HEK293 (cell line): ENCODE results near the gene SNORC.

ENCODE experiments used
- CTCF ChIA-PET: fragments of 350-600 bp; formaldehyde crosslinking; extraction: SDS; loops from one replicate; lab custom pipeline; 2021; ENCODE audit warnings: antibody characterized with exemption; lab: Yijun Ruan, JAX
- POLR2A ChIA-PET: fragments of 300-600 bp; formaldehyde crosslinking; extraction: SDS; loops from one replicate; lab custom pipeline; 2020; ENCODE audit warnings: antibody characterized with exemption, inconsistent platforms; lab: Yijun Ruan, JAX
- H3K27ac ChIP-seq: fragments of 200-500 bp; sonication (Bioruptor generic); 2 replicates; pipeline ENCODE4 v1.5.1; 2014; ENCODE audit warnings: low read depth, low read length, control low read depth, inconsistent platforms; ENCODE audit errors: extremely low read depth
- H3K36me3 ChIP-seq, 2 experiments: fragments of 200-500 bp in 1 of 2; sonication (Bioruptor generic) in 1 of 2; 1 replicate in 1 of 2; 2 replicates in 1 of 2; pipeline ENCODE4 v1.5.1; 2014 to 2017; ENCODE audit warnings: inconsistent platforms in 2 of 2, low read length in 2 of 2; ENCODE audit not compliant: control insufficient read depth in 2 of 2, insufficient read depth in 1 of 2
- H3K4me1 ChIP-seq: fragments of 200-500 bp; sonication (Bioruptor generic); 2 replicates; pipeline ENCODE4 v1.5.1; 2014; ENCODE audit warnings: mild to moderate bottlenecking, low read length, inconsistent platforms; ENCODE audit not compliant: control insufficient read depth, insufficient read depth
- H3K4me3 ChIP-seq: 2 replicates; pipeline ENCODE4 v1.5.1; 2011; ENCODE audit warnings: low read depth, mild to moderate bottlenecking, control low read depth, low read length, moderate library complexity
- H3K9me3 ChIP-seq: fragments of 200-500 bp; sonication (Bioruptor generic); 2 replicates; pipeline ENCODE4 v1.5.1; 2014; ENCODE audit warnings: low read depth, low read length, inconsistent platforms; ENCODE audit not compliant: control insufficient read depth, insufficient read depth
- EGR2 ChIP-seq: fragments of 450-650 bp; formaldehyde crosslinking; IDR thresholded peaks from 2 replicates; pipeline ENCODE4 v1.5.1; 2016; ENCODE audit warnings: low read depth, missing biosample characterization, missing genetic modification characterization
- GLI4 ChIP-seq: fragments of 450-650 bp; formaldehyde crosslinking; IDR thresholded peaks from 2 replicates; pipeline ENCODE4 v1.5.1; 2016; ENCODE audit warnings: missing biosample characterization, missing genetic modification characterization
- GLIS1 ChIP-seq: fragments of 450-650 bp; formaldehyde crosslinking; IDR thresholded peaks from 2 replicates; pipeline ENCODE4 v1.5.1; 2016; ENCODE audit warnings: missing biosample characterization, missing genetic modification characterization
- GLIS2 ChIP-seq: fragments of 450-650 bp; formaldehyde crosslinking; IDR thresholded peaks from 2 replicates; pipeline ENCODE4 v1.5.1; 2016; ENCODE audit warnings: missing biosample characterization, missing genetic modification characterization
- HIC1 ChIP-seq: fragments of 450-650 bp; formaldehyde crosslinking; IDR thresholded peaks from 2 replicates; pipeline ENCODE4 v1.5.1; 2016; ENCODE audit warnings: missing biosample characterization, missing genetic modification characterization
- HOXD13 ChIP-seq: sonication (generic); formaldehyde crosslinking; IDR thresholded peaks from 2 replicates; pipeline ENCODE4 v1.8.0; 2022; ENCODE audit warnings: missing genetic modification reagents, borderline replicate concordance
- IKZF3 ChIP-seq: fragments of 450-650 bp; IDR thresholded peaks from 2 replicates; pipeline ENCODE4 v1.5.0; 2018; ENCODE audit warnings: missing biosample characterization, mild to moderate bottlenecking, missing genetic modification characterization, moderate library complexity
- KLF1 ChIP-seq: fragments of 450-650 bp; formaldehyde crosslinking; IDR thresholded peaks from 2 replicates; pipeline ENCODE4 v1.5.1; 2016; ENCODE audit warnings: missing biosample characterization, missing genetic modification characterization
- MZF1 ChIP-seq: fragments of 450-650 bp; formaldehyde crosslinking; IDR thresholded peaks from 2 replicates; pipeline ENCODE4 v1.5.1; 2017; ENCODE audit warnings: missing biosample characterization, missing genetic modification characterization, borderline replicate concordance
- OSR2 ChIP-seq: fragments of 450-650 bp; formaldehyde crosslinking; IDR thresholded peaks from 2 replicates; pipeline ENCODE4 v1.5.1; 2016; ENCODE audit warnings: missing biosample characterization, missing genetic modification characterization
- PATZ1 ChIP-seq: fragments of 450-650 bp; formaldehyde crosslinking; IDR thresholded peaks from 2 replicates; pipeline ENCODE4 v1.5.1; 2016; ENCODE audit warnings: missing biosample characterization, missing genetic modification characterization
- SCRT2 ChIP-seq: fragments of 450-650 bp; formaldehyde crosslinking; IDR thresholded peaks from 2 replicates; pipeline ENCODE4 v1.5.1; 2016; ENCODE audit warnings: missing biosample characterization, missing genetic modification characterization
- SP7 ChIP-seq: fragments of 450-650 bp; formaldehyde crosslinking; IDR thresholded peaks from 2 replicates; pipeline ENCODE4 v1.5.1; 2016; ENCODE audit warnings: missing biosample characterization, missing genetic modification characterization
- WT1 ChIP-seq: fragments of 450-650 bp; formaldehyde crosslinking; IDR thresholded peaks from 2 replicates; pipeline ENCODE4 v1.5.1; 2016; ENCODE audit warnings: missing biosample characterization, missing genetic modification characterization
- ZFHX2 ChIP-seq: fragments of 450-650 bp; formaldehyde crosslinking; conservative IDR thresholded peaks from 2 replicates; pipeline ENCODE4 v1.5.1; 2016; ENCODE audit warnings: missing biosample characterization, missing genetic modification characterization
- ZNF26 ChIP-seq: fragments of 450-650 bp; formaldehyde crosslinking; IDR thresholded peaks from 2 replicates; pipeline ENCODE4 v1.5.1; 2016; ENCODE audit warnings: missing biosample characterization, missing genetic modification characterization
- ZNF366 ChIP-seq: fragments of 450-650 bp; formaldehyde crosslinking; conservative IDR thresholded peaks from 2 replicates; pipeline ENCODE4 v1.5.1; 2016; ENCODE audit warnings: missing biosample characterization, missing genetic modification characterization
- ZNF391 ChIP-seq: fragments of 450-650 bp; formaldehyde crosslinking; IDR thresholded peaks from 2 replicates; pipeline ENCODE4 v1.5.1; 2016; ENCODE audit warnings: low read depth, missing biosample characterization, missing genetic modification characterization, borderline replicate concordance
- ZNF585B ChIP-seq: fragments of 450-650 bp; formaldehyde crosslinking; IDR thresholded peaks from 2 replicates; pipeline ENCODE4 v1.5.1; 2016; ENCODE audit warnings: missing biosample characterization, missing genetic modification characterization
- ZNF664 ChIP-seq: fragments of 450-650 bp; formaldehyde crosslinking; IDR thresholded peaks from 2 replicates; pipeline ENCODE4 v1.5.1; 2016; ENCODE audit warnings: missing biosample characterization, missing genetic modification characterization
- ZNF692 ChIP-seq: fragments of 450-650 bp; formaldehyde crosslinking; IDR thresholded peaks from 2 replicates; pipeline ENCODE4 v1.5.1; 2016; ENCODE audit warnings: missing biosample characterization, missing genetic modification characterization
- TF ChIP-seq, protein P1 (sequence below): fragments of 450-650 bp; formaldehyde crosslinking; IDR thresholded peaks from 2 replicates; pipeline ENCODE4 v1.5.1; 2016; ENCODE audit warnings: missing biosample characterization, missing genetic modification characterization

Gene SNORC

DNA sequence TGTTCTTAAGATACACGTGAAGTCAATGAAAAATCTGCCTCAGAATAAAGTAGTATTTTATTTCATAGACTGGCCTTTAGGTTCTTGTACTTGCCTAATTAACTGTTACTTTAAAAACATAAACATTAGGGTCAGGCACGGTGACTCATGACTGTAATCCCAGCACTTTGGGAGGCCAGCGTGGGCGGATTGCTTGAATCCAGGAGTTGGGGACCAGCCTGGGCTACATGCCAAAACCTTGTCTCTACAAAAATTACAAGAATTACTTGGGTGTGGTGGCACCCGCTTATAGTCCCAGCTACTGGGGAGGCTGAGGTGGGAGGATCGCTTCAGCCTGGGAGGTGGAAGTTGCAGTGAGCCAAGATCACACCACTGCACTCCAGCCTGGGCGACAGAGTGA lies 16.0 kb upstream of the SNORC start:
- ChIA-PET POLR2A (no interaction called here), CTCF (interaction anchor here (0.6 to 2.6 kb wide), 15 partner anchors 12 to 593 kb away, joined by 3 to 28 read pairs (median 4); no protein-coding TSS in a partner anchor)
- H3K36me3 ChIP-seq: peaks cover 36 to 75% of the 10 kb centered on the region in 2 experiments
- H3K4me1 ChIP-seq: peaks cover 5% of the 10 kb centered on the region
- H3K9me3 ChIP-seq: no peaks in the 10 kb centered on the region
- H3K27ac ChIP-seq: no peak overlapping the region
- TF ChIP-seq ZNF366 (tag by site-specific recombination) (peak; percentile 46), GLI4 (no peak), HIC1 (tag by site-specific recombination) (0 out of 2 replicates have a peak, but pooled peaks have one; percentile 23), ZNF391 (no peak), WT1 (tag by site-specific recombination) (peak; percentile 72), OSR2 (0 out of 2 replicates have a peak, but pooled peaks have one; percentile 64), GLIS1 (peak; percentile 85), IKZF3 (tag by site-specific recombination) (0 out of 2 replicates have a peak, but pooled peaks have one; percentile 30), GLIS2 (tag by site-specific recombination) (peak; percentile 23; the same call in 1 of the 2 replicates), ZNF692 (no peak), EGR2 (tag by site-specific recombination) (0 out of 2 replicates have a peak, but pooled peaks have one; percentile 33), ZNF664 (tag by site-specific recombination) (peak; percentile 55; the same call in 1 of the 2 replicates), KLF1 (tag by site-specific recombination) (0 out of 2 replicates have a peak, but pooled peaks have one; percentile 30), ZNF585B (tag by site-specific recombination) (no peak), ZNF26 (tag by site-specific recombination) (no peak), SP7 (tag by site-specific recombination) (peak; percentile 89), MZF1 (peak; percentile 85; the same call in 1 of the 2 replicates), PATZ1 (tag by site-specific recombination) (peak; percentile 55), ZFHX2 (tag by site-specific recombination) (peak; percentile 69)
- no peak overlapping the region for H3K4me3 ChIP-seq

DNA sequence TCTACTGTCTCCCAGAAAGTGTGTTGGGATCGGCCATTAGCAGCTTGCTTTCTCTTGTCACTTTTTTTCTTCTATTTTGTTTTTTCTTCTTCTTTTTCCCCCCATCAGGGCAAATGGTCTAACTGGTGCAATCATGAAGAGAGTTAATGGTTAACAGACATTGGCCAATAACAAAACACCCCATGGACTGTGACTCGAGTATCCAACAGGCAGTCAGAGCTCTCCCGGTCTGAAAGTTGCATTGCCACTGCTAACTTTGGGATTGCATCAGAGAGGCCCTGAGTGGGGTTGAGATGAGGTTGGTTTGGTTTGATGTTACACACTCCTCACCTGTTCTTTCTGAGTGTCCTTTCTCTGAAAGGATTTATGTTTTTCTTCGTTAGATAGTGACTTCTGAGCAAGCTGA lies 12.9 kb upstream of the SNORC start:
- ChIA-PET POLR2A (no interaction called here), CTCF (interaction anchor here (0.6 to 1.4 kb wide), 4 partner anchors 196 to 909 kb away, joined by 3 read pairs; no protein-coding TSS in a partner anchor)
- H3K4me3 ChIP-seq: no peak overlapping the region
- no peak overlapping the region for H3K27ac ChIP-seq
- peaks cover 26 to 69% of the 10 kb centered on the region in 2 experiments for H3K36me3 ChIP-seq
- H3K9me3 ChIP-seq: no peaks in the 10 kb centered on the region
- peak; percentile 78; the same call in 1 of the 2 replicates for TF ChIP-seq HOXD13
- TF ChIP-seq, protein P1, sequence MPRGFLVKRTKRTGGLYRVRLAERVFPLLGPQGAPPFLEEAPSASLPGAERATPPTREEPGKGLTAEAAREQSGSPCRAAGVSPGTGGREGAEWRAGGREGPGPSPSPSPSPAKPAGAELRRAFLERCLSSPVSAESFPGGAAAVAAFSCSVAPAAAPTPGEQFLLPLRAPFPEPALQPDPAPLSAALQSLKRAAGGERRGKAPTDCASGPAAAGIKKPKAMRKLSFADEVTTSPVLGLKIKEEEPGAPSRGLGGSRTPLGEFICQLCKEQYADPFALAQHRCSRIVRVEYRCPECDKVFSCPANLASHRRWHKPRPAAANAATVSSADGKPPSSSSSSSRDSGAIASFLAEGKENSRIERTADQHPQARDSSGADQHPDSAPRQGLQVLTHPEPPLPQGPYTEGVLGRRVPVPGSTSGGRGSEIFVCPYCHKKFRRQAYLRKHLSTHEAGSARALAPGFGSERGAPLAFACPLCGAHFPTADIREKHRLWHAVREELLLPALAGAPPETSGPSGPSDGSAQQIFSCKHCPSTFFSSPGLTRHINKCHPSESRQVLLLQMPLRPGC: no peak
- TF ChIP-seq SCRT2 (tag by site-specific recombination): 0 out of 2 replicates have a peak, but pooled peaks have one; percentile 32
- TF ChIP-seq, all 188 proteins: peak for 2
- peaks cover 5% of the 10 kb centered on the region for H3K4me1 ChIP-seq
